SU-DHL-6 (cell line): ENCODE results near the gene DOCK11.
"Not testable (repeated sequence)": the region's sequence is repeated elsewhere in the genome, so short reads cannot be mapped to it uniquely, and the experiment has no call there.

Source experiments
- EZH2phosphoT487 ChIP-seq: fragments of 200-600 bp; sonication (generic), shearing (Covaris generic); conservative IDR thresholded peaks from 2 replicates; pipeline ENCODE4 v1.6.1; 2018; ENCODE audit warnings: mild to moderate bottlenecking, antibody characterized with exemption, low read length, moderate library complexity, mixed read lengths
- TF ChIP-seq, protein P1 (sequence below): fragments of 200-600 bp; sonication (generic); IDR thresholded peaks from one replicate; pipeline ENCODE4 v1.5.1; 2017; ENCODE audit warnings: antibody characterized with exemption, mild to moderate bottlenecking, low read length, moderate library complexity; ENCODE audit not compliant: insufficient read depth, poor library complexity, severe bottlenecking

DNA sequence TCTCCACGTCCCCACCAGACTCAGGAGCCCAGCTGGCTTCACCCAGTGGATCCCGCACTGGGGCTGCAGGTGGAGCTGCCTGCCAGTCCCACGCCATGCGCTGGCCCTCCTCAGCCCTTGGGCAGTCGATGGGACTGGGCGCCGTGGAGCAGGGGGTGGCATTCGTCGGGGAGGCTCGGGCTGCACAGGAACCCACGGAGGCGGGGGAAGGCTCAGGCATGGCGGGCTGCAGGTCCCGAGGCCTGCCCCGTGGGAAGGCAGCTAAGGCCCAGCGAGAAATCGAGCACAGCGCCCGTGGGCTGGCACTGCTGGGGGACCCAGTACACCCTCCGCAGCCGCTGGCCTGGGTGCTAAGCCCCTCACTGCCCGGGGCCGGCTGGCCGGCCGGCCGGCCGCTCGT, 221.2 kb downstream of the DOCK11 start:
- TF ChIP-seq, protein P1, sequence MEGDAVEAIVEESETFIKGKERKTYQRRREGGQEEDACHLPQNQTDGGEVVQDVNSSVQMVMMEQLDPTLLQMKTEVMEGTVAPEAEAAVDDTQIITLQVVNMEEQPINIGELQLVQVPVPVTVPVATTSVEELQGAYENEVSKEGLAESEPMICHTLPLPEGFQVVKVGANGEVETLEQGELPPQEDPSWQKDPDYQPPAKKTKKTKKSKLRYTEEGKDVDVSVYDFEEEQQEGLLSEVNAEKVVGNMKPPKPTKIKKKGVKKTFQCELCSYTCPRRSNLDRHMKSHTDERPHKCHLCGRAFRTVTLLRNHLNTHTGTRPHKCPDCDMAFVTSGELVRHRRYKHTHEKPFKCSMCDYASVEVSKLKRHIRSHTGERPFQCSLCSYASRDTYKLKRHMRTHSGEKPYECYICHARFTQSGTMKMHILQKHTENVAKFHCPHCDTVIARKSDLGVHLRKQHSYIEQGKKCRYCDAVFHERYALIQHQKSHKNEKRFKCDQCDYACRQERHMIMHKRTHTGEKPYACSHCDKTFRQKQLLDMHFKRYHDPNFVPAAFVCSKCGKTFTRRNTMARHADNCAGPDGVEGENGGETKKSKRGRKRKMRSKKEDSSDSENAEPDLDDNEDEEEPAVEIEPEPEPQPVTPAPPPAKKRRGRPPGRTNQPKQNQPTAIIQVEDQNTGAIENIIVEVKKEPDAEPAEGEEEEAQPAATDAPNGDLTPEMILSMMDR, result not testable (repeated sequence)
- TF ChIP-seq EZH2phosphoT487, result not testable (repeated sequence)
